ENCODE measurements around the gene MRAS. TPM values are rescaled to one million over a fixed set of nuclear protein-coding genes. Genes with fewer than 3 reads are reported as not detected.

The MRAS gene
- polyA plus RNA-seq, 1 donor (not counting 4 experiments of a cell fraction or from before 2014, with no cell fraction given): 7.7 TPM

DNA sequence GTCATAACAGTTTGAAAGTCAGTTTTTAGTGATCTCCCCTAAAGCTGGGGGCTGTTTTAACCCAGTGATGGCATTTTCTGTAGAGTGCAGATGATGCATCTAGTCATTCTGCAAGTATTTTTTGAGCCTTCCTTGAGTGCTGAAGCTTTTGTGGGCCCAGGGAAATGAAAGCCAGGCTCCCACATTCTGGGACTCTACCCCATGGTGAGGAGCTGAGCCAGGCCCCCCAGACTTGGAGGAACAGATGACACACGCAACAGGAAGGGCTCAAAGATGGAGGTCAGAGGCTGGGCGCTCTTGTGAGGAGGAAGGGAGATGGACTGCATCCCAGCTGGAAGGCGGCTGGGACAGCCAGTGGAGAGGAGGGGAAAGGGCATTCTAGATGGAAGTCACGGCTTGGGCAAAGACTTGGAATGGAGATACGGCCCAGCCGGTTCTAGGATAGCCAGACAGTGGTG is 40.8 kb downstream of the MRAS start:
- Histone ChIP-seq H3K9ac (ENCODE audit: control insufficient read depth, extremely low read depth, insufficient read depth, low read length) (no peak overlapping the region), H3K27ac (ENCODE audit: control insufficient read depth, insufficient read depth, low read length) (no peak overlapping the region), H3K79me2 (ENCODE audit: control insufficient read depth, insufficient read depth, low read length) (no peaks in the 10 kb centered on the region), H3K4me2 (ENCODE audit: control insufficient read depth, extremely low read depth, insufficient read depth, low read depth, low read length) (no peak overlapping the region), H3K4me3 (ENCODE audit: control insufficient read depth in 2 of 3, extremely low read depth in 1 of 3, insufficient read depth in 2 of 3, low read depth in 1 of 3, low read length in 3 of 3) (no peak overlapping the region), H3K9me1 (ENCODE audit: control insufficient read depth, extremely low read depth, insufficient read depth, low read length) (no peaks in the 10 kb centered on the region), H4K20me1 (ENCODE audit: control insufficient read depth, extremely low read depth, insufficient read depth, low read length) (no peaks in the 10 kb centered on the region), H3K9me3 (ENCODE audit: control insufficient read depth, low read depth, low read length) (no peaks in the 10 kb centered on the region), H3K4me1 (ENCODE audit: control insufficient read depth, extremely low read depth, insufficient read depth, low read length) (peaks cover 13% of the 10 kb centered on the region), H3K27me3 (ENCODE audit: control insufficient read depth, extremely low read depth, insufficient read depth, low read length) (no peaks in the 10 kb centered on the region), H2AFZ (ENCODE audit: control insufficient read depth, low read length) (no peak overlapping the region), H3K36me3 (ENCODE audit: control insufficient read depth in 2 of 2, extremely low read depth in 1 of 2, insufficient read depth in 2 of 2, low read length in 2 of 2) (no peaks in the 10 kb centered on the region)
- no peak for FAIRE-seq
- DNase-seq (ENCODE audit: low read depth, low spot score): no peak
- dilution Hi-C loops (cut with MboI; ENCODE audit: extremely low pct_ligation_motif_present, low sequenced_read_pairs): no loop called here
- no peak for TF ChIP-seq CTCF (optimal IDR thresholded peaks at IDR 0.05 in 1 of 3, IDR thresholded peaks at IDR 0.05 in 1 of 3, conservative IDR thresholded peaks at IDR 0.05 in 1 of 3; ENCODE audit: extremely low read depth in 1 of 3, insufficient read depth in 2 of 3, low read length in 3 of 3)

- H2AFZ ChIP-seq (ENCODE audit: control insufficient read depth, low read length): peak overlapping the region; percentile 87
These were observed 41.6 kb downstream of the MRAS start for GRCh38 chr3:138389841-138390581.

More at GRCh38 chr3:138389841-138390581, 41.6 kb downstream of the MRAS start:
- DNase-seq (ENCODE audit: low read depth, low spot score): peak; percentile 68
- Histone ChIP-seq H3K9me1 (ENCODE audit: control insufficient read depth, extremely low read depth, insufficient read depth, low read length) (no peaks in the 10 kb centered on the region), H3K4me1 (ENCODE audit: control insufficient read depth, extremely low read depth, insufficient read depth, low read length) (peaks cover 12% of the 10 kb centered on the region), H3K4me2 (ENCODE audit: control insufficient read depth, extremely low read depth, insufficient read depth, low read depth, low read length) (peak overlapping the region; percentile 79), H3K27me3 (ENCODE audit: control insufficient read depth, extremely low read depth, insufficient read depth, low read length) (no peaks in the 10 kb centered on the region), H3K9ac (ENCODE audit: control insufficient read depth, extremely low read depth, insufficient read depth, low read length) (peak overlapping the region; percentile 65), H3K9me3 (ENCODE audit: control insufficient read depth, low read depth, low read length) (no peaks in the 10 kb centered on the region), H3K36me3 (ENCODE audit: control insufficient read depth in 2 of 2, extremely low read depth in 1 of 2, insufficient read depth in 2 of 2, low read length in 2 of 2) (no peaks in the 10 kb centered on the region), H3K4me3 (ENCODE audit: control insufficient read depth in 2 of 3, extremely low read depth in 1 of 3, insufficient read depth in 2 of 3, low read depth in 1 of 3, low read length in 3 of 3) (peak overlapping the region in 1 of 3 experiments; percentile 44), H3K27ac (ENCODE audit: control insufficient read depth, insufficient read depth, low read length) (peak overlapping the region; percentile 67), H4K20me1 (ENCODE audit: control insufficient read depth, extremely low read depth, insufficient read depth, low read length) (no peaks in the 10 kb centered on the region), H3K79me2 (ENCODE audit: control insufficient read depth, insufficient read depth, low read length) (no peaks in the 10 kb centered on the region)
- no peak for TF ChIP-seq EZH2 (IDR thresholded peaks at IDR 0.05; ENCODE audit: low read length)
- TF ChIP-seq CTCF (optimal IDR thresholded peaks at IDR 0.05 in 1 of 3, IDR thresholded peaks at IDR 0.05 in 1 of 3, conservative IDR thresholded peaks at IDR 0.05 in 1 of 3; ENCODE audit: extremely low read depth in 1 of 3, insufficient read depth in 2 of 3, low read length in 3 of 3): no peak
- FAIRE-seq: peak; percentile 97
- dilution Hi-C loops (cut with MboI; ENCODE audit: extremely low pct_ligation_motif_present, low sequenced_read_pairs): no loop called here
